Mammary epithelial cell (primary cell): ENCODE results near the gene RSRC1.

ENCODE experiments used
- CTCF ChIP-seq, 2 donors: IDR thresholded peaks in 1 of 2; conservative IDR thresholded peaks in 1 of 2; 2 replicates each; pipeline ENCODE4 v1.5.1; 2011 to 2012; ENCODE audit warnings: inconsistent platforms in 2 of 2, low read length in 2 of 2, mild to moderate bottlenecking in 2 of 2, control low read depth in 1 of 2, low read depth in 1 of 2; ENCODE audit not compliant: insufficient read depth in 1 of 2; ENCODE audit errors: extremely low read depth in 1 of 2
- EZH2 ChIP-seq: IDR thresholded peaks from 2 replicates; pipeline ENCODE4 v1.6.1; 2012; ENCODE audit warnings: low read length, inconsistent platforms, borderline replicate concordance

DNA sequence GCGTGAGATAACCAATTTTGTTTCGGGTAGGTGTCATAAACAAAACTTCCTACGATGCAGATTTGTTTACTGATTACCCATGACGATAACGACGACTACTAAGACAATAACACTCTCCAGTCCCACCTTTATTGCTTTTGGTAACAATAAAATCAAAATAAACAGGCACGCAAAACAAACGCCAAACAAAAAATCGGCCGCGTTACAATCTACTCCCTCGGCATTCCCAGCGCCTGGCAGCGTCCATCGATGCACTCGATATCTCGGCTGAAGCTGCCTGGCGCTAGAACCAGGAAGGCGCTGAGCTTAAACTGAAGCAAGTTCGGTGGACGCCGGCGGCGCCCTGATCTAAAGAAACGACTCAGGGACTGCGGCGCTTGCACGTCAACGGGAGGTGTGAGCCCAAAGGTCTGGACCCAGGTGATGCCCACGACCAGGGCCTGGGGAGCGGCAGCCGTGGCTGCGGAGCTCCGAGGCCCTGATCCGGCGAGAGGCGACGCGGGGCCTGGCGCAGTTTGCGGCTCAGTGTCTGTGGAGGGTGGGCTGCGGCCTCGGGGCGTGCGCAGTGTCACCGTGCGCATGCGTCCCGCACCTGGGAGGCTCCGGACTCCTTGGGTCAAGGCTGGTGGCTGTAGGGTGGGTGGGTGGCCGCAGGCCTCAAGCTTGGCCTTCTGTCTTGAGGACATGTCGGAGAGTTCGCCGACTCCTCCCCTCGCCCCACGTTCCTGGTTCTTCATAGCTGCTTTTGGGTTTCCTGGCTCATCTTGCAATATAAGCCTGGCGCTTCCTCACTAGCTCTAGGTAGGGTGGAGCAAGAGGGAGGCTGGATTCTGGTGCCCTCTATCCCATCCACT lies at the start of gene RSRC1:
- TF ChIP-seq CTCF (conservative IDR thresholded peaks at IDR 0.05 in 1 of 2, IDR thresholded peaks at IDR 0.05 in 1 of 2; ENCODE audit: extremely low read depth in 1 of 2, insufficient read depth in 1 of 2, low read depth in 1 of 2, low read length in 2 of 2) (no peak), EZH2 (no peak)
